HCT116 (cell line): Measurements from ENCODE around the gene H6PD. TPM values are rescaled to one million over a fixed set of nuclear protein-coding genes. Genes with fewer than 3 reads are reported as not detected.

Experiments
- ATAC-seq: fragments of 200-7000 bp; cut with Tn5 transposase; 2 replicates; pipeline ENCODE4 v1.9.1; 2020; ENCODE audit warnings: mild to moderate bottlenecking, moderate library complexity
- BruUV-seq: library from RNA; stranded (reverse); fragments of 400-500 nt; replicated peaks from 2 replicates; lab custom pipeline; 2021; lab: Mats Ljungman, UMichigan
- CTCF ChIA-PET: fragments of 300-600 bp; sonication (Branson Sonifier 250); formaldehyde crosslinking; loops from one replicate; lab custom pipeline; 2021; ENCODE audit warnings: antibody characterized with exemption; lab: Charles Lee
- POLR2A ChIA-PET: fragments of 300-600, 350-600 bp; sonication (Branson Sonifier 250); formaldehyde crosslinking; loops from one replicate; lab custom pipeline; 2021; ENCODE audit warnings: antibody characterized with exemption; lab: Charles Lee
- RAD21 ChIA-PET, 2 experiments: fragments of 300-600 bp; sonication (Branson Sonifier 250); formaldehyde crosslinking; loops; one replicate each; lab custom pipeline; 2023; ENCODE audit warnings: low total read pairs in 2 of 2; ENCODE audit not compliant: uncharacterized antibody in 2 of 2, unreplicated experiment in 2 of 2, low non-redundant PET in 1 of 2; lab: Charles Lee
- DNase-seq: peaks from one replicate; pipeline ENCODE4 v3.0.0-alpha.2; 2010; ENCODE audit warnings: low read depth, low spot score
- H2AFZ ChIP-seq: fragments of 200-600 bp; shearing (Covaris generic), sonication (generic); 2 replicates; pipeline ENCODE4 v1.6.1; 2017; ENCODE audit warnings: low read depth, mixed run types, mixed read lengths, antibody characterized with exemption, low read length; ENCODE audit not compliant: poor library complexity, severe bottlenecking
- H3K27ac ChIP-seq: 2 replicates; pipeline ENCODE4 v1.5.1; 2012; ENCODE audit warnings: low read depth, low read length
- H3K27me3 ChIP-seq: fragments of 200-600 bp; sonication (generic); 2 replicates; pipeline ENCODE4 v1.6.1; 2016; ENCODE audit warnings: mixed run types, low read length, mixed read lengths; ENCODE audit not compliant: insufficient read depth
- H3K36me3 ChIP-seq, 2 experiments: fragments of 200-500 bp in 1 of 2; fragments of 200-600 bp in 1 of 2; sonication (Bioruptor generic) in 1 of 2; sonication (generic) in 1 of 2; 2 replicates each; pipeline versions ENCODE4 v1.5.1 to v1.6.1; 2014 to 2016; ENCODE audit warnings: low read length in 2 of 2, inconsistent platforms in 1 of 2, mixed read lengths in 1 of 2, mixed run types in 1 of 2; ENCODE audit not compliant: insufficient read depth in 2 of 2, control insufficient read depth in 1 of 2
- H3K4me1 ChIP-seq, 2 experiments: fragments of 200-600 bp in 1 of 2; sonication (generic) in 1 of 2; 2 replicates each; pipeline versions ENCODE4 v1.5.1 to v1.6.1; 2012 to 2017; ENCODE audit warnings: low read length in 2 of 2, inconsistent platforms in 1 of 2, mild to moderate bottlenecking in 1 of 2, mixed read lengths in 1 of 2, mixed run types in 1 of 2, moderate library complexity in 1 of 2; ENCODE audit not compliant: insufficient read depth in 2 of 2, control insufficient read depth in 1 of 2
- H3K4me2 ChIP-seq: fragments of 200-600 bp; sonication (generic); 2 replicates; pipeline ENCODE4 v1.6.1; 2017; ENCODE audit warnings: mixed run types, low read length, mixed read lengths
- H3K4me3 ChIP-seq, 2 experiments: fragments of 200-600 bp in 1 of 2; sonication (generic) in 1 of 2; replicated peaks in 1 of 2; 2 replicates each; pipeline ENCODE4 v1.5.1; 2011 to 2016; ENCODE audit warnings: low read length in 2 of 2, control low read depth in 1 of 2, low read depth in 1 of 2, mild to moderate bottlenecking in 1 of 2, mixed read lengths in 1 of 2, mixed run types in 1 of 2
- H3K79me2 ChIP-seq: fragments of 200-600 bp; sonication (generic); 2 replicates; pipeline ENCODE4 v1.6.1; 2017; ENCODE audit warnings: mild to moderate bottlenecking, mixed run types, low read length, moderate library complexity, mixed read lengths; ENCODE audit not compliant: insufficient read depth
- H3K9ac ChIP-seq: fragments of 200-600 bp; sonication (generic); 2 replicates; pipeline ENCODE4 v1.6.1; 2016; ENCODE audit warnings: low read length, mixed read lengths
- H3K9me2 ChIP-seq: fragments of 200-600 bp; sonication (generic), shearing (Covaris generic); 2 replicates; pipeline ENCODE4 v1.6.1; 2017; ENCODE audit warnings: mixed run types, mild to moderate bottlenecking, moderate library complexity; ENCODE audit not compliant: insufficient read depth
- H3K9me3 ChIP-seq, 2 experiments: fragments of 200-500 bp in 1 of 2; fragments of 200-600 bp in 1 of 2; sonication (Bioruptor generic) in 1 of 2; sonication (generic) in 1 of 2; 2 replicates each; pipeline ENCODE4 v1.6.1; 2014 to 2017; ENCODE audit warnings: low read length in 2 of 2, mixed read lengths in 2 of 2, inconsistent platforms in 1 of 2, low read depth in 1 of 2, mild to moderate bottlenecking in 1 of 2, mixed run types in 1 of 2, moderate library complexity in 1 of 2; ENCODE audit not compliant: control insufficient read depth in 1 of 2, insufficient read depth in 1 of 2
- H4K20me1 ChIP-seq: fragments of 200-600 bp; sonication (generic), shearing (Covaris generic); 2 replicates; pipeline ENCODE4 v1.6.1; 2017; ENCODE audit warnings: mixed run types, mild to moderate bottlenecking, moderate library complexity; ENCODE audit not compliant: insufficient read depth
- CBX3 ChIP-seq: IDR thresholded peaks from 2 replicates; pipeline ENCODE4 v1.6.1; 2012; ENCODE audit warnings: low read depth
- EGR1 ChIP-seq: IDR thresholded peaks from 2 replicates; pipeline ENCODE4 v1.6.1; 2012; ENCODE audit warnings: low read depth
- ELF1 ChIP-seq: IDR thresholded peaks from 2 replicates; pipeline ENCODE4 v1.6.1; 2012; ENCODE audit warnings: low read depth, borderline replicate concordance
- EZH2phosphoT487 ChIP-seq: fragments of 200-600 bp; IDR thresholded peaks from 2 replicates; pipeline ENCODE4 v1.6.1; 2018; ENCODE audit warnings: antibody characterized with exemption, borderline replicate concordance
- FOSL1 ChIP-seq: IDR thresholded peaks from 2 replicates; pipeline ENCODE4 v1.6.1; 2012; ENCODE audit warnings: low read depth
- MAX ChIP-seq: IDR thresholded peaks from 2 replicates; pipeline ENCODE4 v1.6.1; 2012
- POLR2AphosphoS5 ChIP-seq: IDR thresholded peaks from 2 replicates; pipeline ENCODE4 v1.6.1; 2011; ENCODE audit warnings: mild to moderate bottlenecking, low read depth, low read length, moderate library complexity
- RAD21 ChIP-seq: IDR thresholded peaks from 2 replicates; pipeline ENCODE4 v1.6.1; 2012; ENCODE audit warnings: low read depth, mild to moderate bottlenecking
- REST ChIP-seq: IDR thresholded peaks from 2 replicates; pipeline ENCODE4 v1.6.1; 2012; ENCODE audit warnings: low read depth
- SIN3A ChIP-seq: IDR thresholded peaks from 2 replicates; pipeline ENCODE4 v1.6.1; 2012; ENCODE audit warnings: low read depth
- SP1 ChIP-seq: IDR thresholded peaks from 2 replicates; pipeline ENCODE4 v1.6.1; 2012; ENCODE audit warnings: low read depth
- TCF7L2 ChIP-seq: IDR thresholded peaks from 2 replicates; pipeline ENCODE4 v1.7.0; 2011; ENCODE audit warnings: borderline replicate concordance, inconsistent platforms; ENCODE audit not compliant: insufficient read depth, insufficient read length; ENCODE audit errors: extremely low read depth
- intact Hi-C: fragments of 100-400 bp; cut with micrococcal nuclease; formaldehyde crosslinking; loops from 2 replicates; pipeline ENCODE4 v1.10.0; 2022
- total RNA-seq: library from RNA; stranded (reverse); gene quantifications from one replicate; pipeline ENCODE4 v1.2.1, GENCODE V29; 2021; ENCODE audit not compliant: unreplicated experiment
- TF ChIP-seq, protein P1 (sequence below): IDR thresholded peaks from 2 replicates; pipeline ENCODE4 v1.6.1; 2012
- TF ChIP-seq, protein P2 (sequence below), 3 experiments: fragments of 200-600 bp in 1 of 3; sonication (generic) in 1 of 3; IDR thresholded peaks in 2 of 3; conservative IDR thresholded peaks in 1 of 3; 2 replicates each; pipeline ENCODE4 v1.5.1; 2012 to 2017; ENCODE audit warnings: low read depth in 2 of 3, low read length in 2 of 3, antibody characterized with exemption in 1 of 3, borderline replicate concordance in 1 of 3, control low read depth in 1 of 3, mild to moderate bottlenecking in 1 of 3, mixed read lengths in 1 of 3, mixed run types in 1 of 3, moderate library complexity in 1 of 3; ENCODE audit not compliant: insufficient read depth in 1 of 3

The H6PD gene
- total RNA-seq, 1 experiment from 2014 or later, result 16.2 TPM

- CTCF ChIA-PET, result no interaction called here
- H3K27ac ChIP-seq, result no peak overlapping the region
- H3K9ac ChIP-seq, result no peak overlapping the region
- intact Hi-C loops, result no loop called here
- H3K27me3 ChIP-seq, result no peaks in the 10 kb centered on the region
- no peak overlapping the region for H3K4me2 ChIP-seq
- RAD21 ChIA-PET, result no interaction called here
- no peaks in the 10 kb centered on the region for H3K9me3 ChIP-seq
- TF ChIP-seq POLR2AphosphoS5, result no peak
- no peak for TF ChIP-seq CBX3
- no peak for TF ChIP-seq FOSL1
- TF ChIP-seq SIN3A, result no peak
- TF ChIP-seq EGR1, result no peak
- TF ChIP-seq TCF7L2, result no peak
- TF ChIP-seq RAD21, result no peak
- no peak for TF ChIP-seq EZH2phosphoT487
- TF ChIP-seq, protein P1, sequence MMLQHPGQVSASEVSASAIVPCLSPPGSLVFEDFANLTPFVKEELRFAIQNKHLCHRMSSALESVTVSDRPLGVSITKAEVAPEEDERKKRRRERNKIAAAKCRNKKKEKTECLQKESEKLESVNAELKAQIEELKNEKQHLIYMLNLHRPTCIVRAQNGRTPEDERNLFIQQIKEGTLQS, result no peak
- TF ChIP-seq, protein P2, sequence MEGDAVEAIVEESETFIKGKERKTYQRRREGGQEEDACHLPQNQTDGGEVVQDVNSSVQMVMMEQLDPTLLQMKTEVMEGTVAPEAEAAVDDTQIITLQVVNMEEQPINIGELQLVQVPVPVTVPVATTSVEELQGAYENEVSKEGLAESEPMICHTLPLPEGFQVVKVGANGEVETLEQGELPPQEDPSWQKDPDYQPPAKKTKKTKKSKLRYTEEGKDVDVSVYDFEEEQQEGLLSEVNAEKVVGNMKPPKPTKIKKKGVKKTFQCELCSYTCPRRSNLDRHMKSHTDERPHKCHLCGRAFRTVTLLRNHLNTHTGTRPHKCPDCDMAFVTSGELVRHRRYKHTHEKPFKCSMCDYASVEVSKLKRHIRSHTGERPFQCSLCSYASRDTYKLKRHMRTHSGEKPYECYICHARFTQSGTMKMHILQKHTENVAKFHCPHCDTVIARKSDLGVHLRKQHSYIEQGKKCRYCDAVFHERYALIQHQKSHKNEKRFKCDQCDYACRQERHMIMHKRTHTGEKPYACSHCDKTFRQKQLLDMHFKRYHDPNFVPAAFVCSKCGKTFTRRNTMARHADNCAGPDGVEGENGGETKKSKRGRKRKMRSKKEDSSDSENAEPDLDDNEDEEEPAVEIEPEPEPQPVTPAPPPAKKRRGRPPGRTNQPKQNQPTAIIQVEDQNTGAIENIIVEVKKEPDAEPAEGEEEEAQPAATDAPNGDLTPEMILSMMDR (IDR thresholded peaks at IDR 0.05 in 2 of 3, conservative IDR thresholded peaks at IDR 0.05 in 1 of 3; ENCODE audit: borderline replicate concordance in 1 of 3, insufficient read depth in 1 of 3, low read depth in 2 of 3, low read length in 2 of 3), result no peak
- no peak for TF ChIP-seq REST
- TF ChIP-seq MAX, result no peak
- no peak for TF ChIP-seq SP1
- no peak for TF ChIP-seq ELF1
- DNase-seq (no peak), ATAC-seq (no peak)
- no peak overlapping the region for H2AFZ ChIP-seq
- H3K36me3 ChIP-seq, result no peaks in the 10 kb centered on the region
- no peaks in the 10 kb centered on the region for H3K9me2 ChIP-seq
- BruUV-seq, result no TSS peak
- POLR2A ChIA-PET, result no interaction called here
- peaks cover 60% of the 10 kb centered on the region for H3K79me2 ChIP-seq
- no peaks in the 10 kb centered on the region for H4K20me1 ChIP-seq
- H3K4me3 ChIP-seq, result no peak overlapping the region
- H3K4me1 ChIP-seq, result peaks cover 9 to 11% of the 10 kb centered on the region in 2 experiments
These were observed 76.5 kb downstream of the H6PD start for GRCh38 chr1:9311029-9311428.
